ENCODE data around the gene FLT4. TPM values are rescaled to one million over a fixed set of nuclear protein-coding genes. Genes with fewer than 3 reads are reported as not detected.

Gene FLT4
- total RNA-seq, 1 donor from 2014 or later: 24.8 TPM

DNA sequence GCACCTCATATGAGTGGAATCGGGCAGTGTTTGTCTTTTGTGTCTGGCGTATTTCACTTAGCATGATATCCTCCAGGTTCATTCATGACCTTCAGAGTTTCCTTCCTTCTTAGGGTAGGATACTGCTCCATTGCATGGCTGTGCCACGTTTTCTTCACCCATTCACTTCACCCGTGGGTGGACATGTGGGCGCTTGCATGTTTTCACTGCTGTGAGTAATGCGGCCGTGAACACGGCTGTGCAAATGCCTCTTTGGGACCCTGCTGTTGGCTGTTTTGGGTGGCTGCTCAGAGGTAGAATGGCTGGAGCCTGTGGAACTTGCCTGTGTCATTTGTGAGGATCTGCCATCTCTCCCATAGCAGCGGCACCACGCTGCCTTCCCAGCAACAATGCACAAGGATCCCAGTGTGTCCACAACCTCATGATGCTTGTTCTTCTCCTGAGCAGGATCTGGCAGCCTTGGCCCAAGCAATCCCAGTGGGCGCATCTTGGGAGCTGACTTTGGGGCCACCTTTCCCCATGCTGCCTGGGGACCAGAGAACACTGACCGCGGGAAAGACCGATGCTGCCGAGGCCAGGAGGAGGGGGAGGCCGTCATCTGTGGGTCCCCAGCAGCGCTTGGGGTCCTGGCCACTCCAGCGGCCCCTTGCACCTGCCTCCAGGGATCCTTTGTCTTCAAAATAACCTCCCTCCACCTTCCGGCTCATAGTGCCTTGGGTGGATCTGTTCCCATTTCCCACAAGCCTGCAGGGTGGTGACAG is 55.8 kb downstream of the FLT4 start:
- ATAC-seq (no peak), DNase-seq (no peak)
- H3K36me3 ChIP-seq: no peaks in the 10 kb centered on the region
- peaks cover 19% of the 10 kb centered on the region for H3K4me1 ChIP-seq
- no peak overlapping the region for H3K27ac ChIP-seq
- TF ChIP-seq, protein P1, sequence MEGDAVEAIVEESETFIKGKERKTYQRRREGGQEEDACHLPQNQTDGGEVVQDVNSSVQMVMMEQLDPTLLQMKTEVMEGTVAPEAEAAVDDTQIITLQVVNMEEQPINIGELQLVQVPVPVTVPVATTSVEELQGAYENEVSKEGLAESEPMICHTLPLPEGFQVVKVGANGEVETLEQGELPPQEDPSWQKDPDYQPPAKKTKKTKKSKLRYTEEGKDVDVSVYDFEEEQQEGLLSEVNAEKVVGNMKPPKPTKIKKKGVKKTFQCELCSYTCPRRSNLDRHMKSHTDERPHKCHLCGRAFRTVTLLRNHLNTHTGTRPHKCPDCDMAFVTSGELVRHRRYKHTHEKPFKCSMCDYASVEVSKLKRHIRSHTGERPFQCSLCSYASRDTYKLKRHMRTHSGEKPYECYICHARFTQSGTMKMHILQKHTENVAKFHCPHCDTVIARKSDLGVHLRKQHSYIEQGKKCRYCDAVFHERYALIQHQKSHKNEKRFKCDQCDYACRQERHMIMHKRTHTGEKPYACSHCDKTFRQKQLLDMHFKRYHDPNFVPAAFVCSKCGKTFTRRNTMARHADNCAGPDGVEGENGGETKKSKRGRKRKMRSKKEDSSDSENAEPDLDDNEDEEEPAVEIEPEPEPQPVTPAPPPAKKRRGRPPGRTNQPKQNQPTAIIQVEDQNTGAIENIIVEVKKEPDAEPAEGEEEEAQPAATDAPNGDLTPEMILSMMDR (IDR thresholded peaks at IDR 0.05): no peak
- H3K9me3 ChIP-seq: no peaks in the 10 kb centered on the region
- intact Hi-C loops (cut with DNase I): no loop called here
- no peak overlapping the region for H3K4me3 ChIP-seq
- peaks cover 41% of the 10 kb centered on the region for H3K27me3 ChIP-seq (ENCODE audit: low read depth)

DNA sequence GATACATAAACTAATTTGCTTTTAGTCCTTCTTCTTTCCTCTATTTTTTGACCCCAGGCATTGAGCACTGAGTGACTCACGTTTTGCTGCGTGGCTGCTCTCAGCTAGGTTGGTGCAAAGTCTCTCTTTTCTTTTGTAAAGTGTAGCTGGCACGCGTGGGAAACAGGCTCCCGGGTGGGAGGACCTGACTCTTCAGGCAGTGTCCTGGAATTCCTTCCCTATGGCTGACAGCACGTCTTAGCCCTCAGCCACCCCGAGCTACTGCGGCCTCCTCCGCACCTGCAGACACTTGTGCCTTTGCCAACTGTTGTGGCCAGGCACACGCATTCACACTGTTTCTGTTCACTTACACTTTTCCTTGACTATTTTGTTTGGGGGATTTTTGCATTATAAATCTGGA is 57.2 kb downstream of the FLT4 start:
- peaks cover 41% of the 10 kb centered on the region for H3K27me3 ChIP-seq (ENCODE audit: low read depth)
- TF ChIP-seq, protein P1 (IDR thresholded peaks at IDR 0.05): no peak
- H3K4me3 ChIP-seq: no peak overlapping the region
- ATAC-seq (no peak), DNase-seq (no peak)
- intact Hi-C loops (cut with DNase I): no loop called here
- no peaks in the 10 kb centered on the region for H3K36me3 ChIP-seq
- no peaks in the 10 kb centered on the region for H3K9me3 ChIP-seq
- peaks cover 19% of the 10 kb centered on the region for H3K4me1 ChIP-seq
- no peak overlapping the region for H3K27ac ChIP-seq

- H3K27ac ChIP-seq: no peak within 1 kb of the TSS
- peaks cover 41% of the 10 kb centered on the region for H3K27me3 ChIP-seq (ENCODE audit: low read depth)
- peak; percentile 74 for DNase-seq
- peak; percentile 64 to 70 for ATAC-seq
- H3K9me3 ChIP-seq: no peaks in the 10 kb centered on the region
- TF ChIP-seq, protein P1 (IDR thresholded peaks at IDR 0.05): no peak
- peaks cover 19% of the 10 kb centered on the region for H3K4me1 ChIP-seq
- intact Hi-C loops (cut with DNase I): no loop called here
- H3K4me3 ChIP-seq: peak within 1 kb of the TSS; percentile 42
- no peaks in the 10 kb centered on the region for H3K36me3 ChIP-seq
Measured at GRCh38 chr5:180591311-180591887, 58.0 kb downstream of the FLT4 start, which contains the start of gene SCGB3A1. Gene SCGB3A1, minus strand, starts transcription at chr5:180591499. Its CDS starts 37 bp downstream, at chr5:180591462.

GRCh38 chr5:180590543-180591310 is 58.7 kb downstream of the FLT4 start:
- peaks cover 41% of the 10 kb centered on the region for H3K27me3 ChIP-seq (ENCODE audit: low read depth)
- H3K27ac ChIP-seq: no peak overlapping the region
- ATAC-seq (peak; percentile 38), DNase-seq (peak; percentile 46)
- TF ChIP-seq, protein P1 (IDR thresholded peaks at IDR 0.05): no peak
- H3K4me1 ChIP-seq: peaks cover 19% of the 10 kb centered on the region
- H3K9me3 ChIP-seq: no peaks in the 10 kb centered on the region
- peak overlapping the region; percentile 42 for H3K4me3 ChIP-seq
- intact Hi-C loops (cut with DNase I): no loop called here
- H3K36me3 ChIP-seq: no peaks in the 10 kb centered on the region

DNA sequence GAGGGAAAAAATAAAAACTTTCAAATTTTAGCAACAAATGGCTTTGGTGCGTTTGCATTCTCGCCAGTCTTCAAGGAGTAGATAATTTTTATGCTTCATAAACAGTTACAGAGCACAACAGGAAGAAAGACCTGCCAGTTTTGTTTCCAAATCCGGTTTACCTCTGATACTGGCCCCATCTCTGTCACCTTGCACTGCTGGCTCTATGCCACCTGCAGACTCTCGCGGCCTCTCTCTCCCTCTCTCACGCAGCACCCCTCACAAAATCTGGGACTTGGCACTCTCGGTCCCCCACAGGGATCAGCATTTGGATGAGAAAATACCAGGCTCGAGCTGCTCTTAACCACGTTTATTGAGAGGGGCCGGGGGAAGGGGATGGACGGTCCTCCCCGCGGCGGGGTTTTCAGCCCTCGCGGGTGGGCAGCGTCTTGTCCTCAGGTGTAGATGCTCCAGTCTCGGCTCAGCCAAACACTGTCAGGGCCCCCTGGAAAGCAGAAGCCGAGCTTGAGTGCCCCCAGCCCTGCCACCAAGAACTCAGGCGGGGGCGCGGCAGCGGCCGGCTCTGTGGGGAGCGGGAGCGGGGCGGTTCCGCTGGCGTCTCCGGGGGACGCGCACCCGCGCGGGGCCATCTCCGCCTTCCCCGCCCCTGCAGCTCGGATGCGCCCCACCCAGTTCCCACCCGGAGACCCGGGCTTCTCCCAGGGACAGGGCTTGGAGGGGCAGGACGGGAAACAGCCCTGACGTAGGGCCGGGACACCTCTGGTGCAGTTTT is 59.4 kb downstream of the FLT4 start:
- peak overlapping the region; percentile 42 for H3K4me3 ChIP-seq
- peaks cover 41% of the 10 kb centered on the region for H3K27me3 ChIP-seq (ENCODE audit: low read depth)
- ATAC-seq: peak in 1 of 2 donors; percentile 9
- no peak for DNase-seq
- intact Hi-C loops (cut with DNase I): no loop called here
- TF ChIP-seq, protein P1 (IDR thresholded peaks at IDR 0.05): no peak
- peaks cover 19% of the 10 kb centered on the region for H3K4me1 ChIP-seq
- H3K9me3 ChIP-seq: no peaks in the 10 kb centered on the region
- H3K27ac ChIP-seq: no peak overlapping the region
- no peaks in the 10 kb centered on the region for H3K36me3 ChIP-seq
